IMR-90 (cell line): ENCODE measurements around the gene FLACC1. TPM values are rescaled to one million over a fixed set of nuclear protein-coding genes. Genes with fewer than 3 reads are reported as not detected.

Source experiments
- ATAC-seq: fragments of 200-7000 bp; cut with Tn5 transposase; 2 replicates; pipeline ENCODE4 v1.9.1; 2020; ENCODE audit warnings: low read depth, mild to moderate bottlenecking, moderate library complexity
- BruUV-seq: library from RNA; stranded (reverse); fragments of 400-500 nt; replicated peaks from 2 replicates; lab custom pipeline; 2021; lab: Mats Ljungman, UMichigan
- CTCF ChIA-PET: fragments of 300-600 bp; formaldehyde crosslinking; extraction: SDS; loops from one replicate; lab custom pipeline; 2021; ENCODE audit warnings: antibody characterized with exemption; lab: Yijun Ruan, JAX
- POLR2A ChIA-PET: fragments of 300-600 bp; sonication (Branson Sonifier 250); formaldehyde crosslinking; loops from one replicate; lab custom pipeline; 2022; ENCODE audit warnings: antibody characterized with exemption; ENCODE audit not compliant: unreplicated experiment; lab: Charles Lee
- DNase-seq: peaks from one replicate; pipeline ENCODE4 v3.0.0; 2013
- H2AFZ ChIP-seq: replicated peaks from 2 replicates; pipeline ENCODE3; 2013; ENCODE audit warnings: low read length, mild to moderate bottlenecking; ENCODE audit not compliant: poor library complexity
- H2AK5ac ChIP-seq: 2 replicates; pipeline ENCODE4 v1.6.1; 2013; ENCODE audit warnings: low read depth, low read length, inconsistent platforms
- H2AK9ac ChIP-seq: replicated peaks from 2 replicates; pipeline ENCODE3; 2013; ENCODE audit warnings: mild to moderate bottlenecking, low read depth, low read length, moderate library complexity; ENCODE audit not compliant: poor library complexity
- H2BK120ac ChIP-seq: 2 replicates; pipeline ENCODE4 v1.6.1; 2013; ENCODE audit warnings: low read depth, low read length, inconsistent platforms
- H2BK15ac ChIP-seq: 3 replicates; pipeline ENCODE4 v1.6.1; 2013; ENCODE audit warnings: low read depth, low read length, inconsistent platforms
- H2BK20ac ChIP-seq: 2 replicates; pipeline ENCODE4 v1.6.1; 2013; ENCODE audit warnings: low read depth, mild to moderate bottlenecking, inconsistent platforms, low read length, moderate library complexity
- H2BK5ac ChIP-seq: 2 replicates; pipeline ENCODE4 v1.6.1; 2013; ENCODE audit warnings: mild to moderate bottlenecking, low read depth, low read length, inconsistent platforms; ENCODE audit not compliant: poor library complexity, severe bottlenecking
- H3K14ac ChIP-seq: replicated peaks from 2 replicates; pipeline ENCODE4 v1.6.1; 2013; ENCODE audit warnings: low read depth, low read length, inconsistent platforms
- H3K18ac ChIP-seq: 2 replicates; pipeline ENCODE4 v1.6.1; 2013; ENCODE audit warnings: low read depth, low read length, control low read depth
- H3K23ac ChIP-seq: 2 replicates; pipeline ENCODE4 v1.6.1; 2013; ENCODE audit warnings: low read depth, low read length, inconsistent platforms
- H3K27ac ChIP-seq: 2 replicates; pipeline ENCODE4 v1.5.1; 2013; ENCODE audit warnings: mild to moderate bottlenecking, control low read depth, low read length; ENCODE audit not compliant: insufficient read depth
- H3K27me3 ChIP-seq: 2 replicates; pipeline ENCODE4 v1.6.1; 2013; ENCODE audit warnings: low read length; ENCODE audit not compliant: control insufficient read depth, insufficient read depth
- H3K36me3 ChIP-seq: 2 replicates; pipeline ENCODE4 v1.6.1; 2013; ENCODE audit warnings: low read length, mixed read lengths; ENCODE audit not compliant: control insufficient read depth, insufficient read depth
- H3K4ac ChIP-seq: 2 replicates; pipeline ENCODE4 v1.6.1; 2013; ENCODE audit warnings: low read depth, low read length, inconsistent platforms
- H3K4me1 ChIP-seq: 2 replicates; pipeline ENCODE4 v1.6.1; 2013; ENCODE audit warnings: low read length, mixed read lengths; ENCODE audit not compliant: control insufficient read depth, insufficient read depth
- H3K4me2 ChIP-seq: 2 replicates; pipeline ENCODE4 v1.6.1; 2013; ENCODE audit warnings: low read depth, mild to moderate bottlenecking, control low read depth, low read length, moderate library complexity
- H3K4me3 ChIP-seq: 2 replicates; pipeline ENCODE4 v1.5.1; 2013; ENCODE audit warnings: low read depth, mild to moderate bottlenecking, control low read depth, low read length, moderate library complexity; ENCODE audit not compliant: insufficient read depth
- H3K56ac ChIP-seq: 2 replicates; pipeline ENCODE4 v1.6.1; 2013; ENCODE audit warnings: low read length, inconsistent platforms; ENCODE audit not compliant: insufficient read depth; ENCODE audit errors: extremely low read depth
- H3K79me1 ChIP-seq, 2 experiments: 2 replicates each; pipeline ENCODE4 v1.6.1; 2013; ENCODE audit warnings: low read length in 2 of 2, inconsistent platforms in 1 of 2, low read depth in 1 of 2
- H3K9ac ChIP-seq: 2 replicates; pipeline ENCODE4 v1.6.1; 2013; ENCODE audit warnings: low read depth, low read length, control low read depth
- H3K9me1 ChIP-seq: 2 replicates; pipeline ENCODE4 v1.6.1; 2013; ENCODE audit warnings: low read length, inconsistent platforms; ENCODE audit not compliant: insufficient read depth
- H3K9me3 ChIP-seq: 2 replicates; pipeline ENCODE4 v1.6.1; 2013; ENCODE audit warnings: low read length; ENCODE audit not compliant: control insufficient read depth, insufficient read depth
- H4K20me1 ChIP-seq: 2 replicates; pipeline ENCODE4 v1.6.1; 2013; ENCODE audit warnings: low read length, inconsistent platforms; ENCODE audit not compliant: insufficient read depth
- H4K5ac ChIP-seq: 2 replicates; pipeline ENCODE4 v1.6.1; 2013; ENCODE audit warnings: mild to moderate bottlenecking, low read depth, low read length, control low read depth
- H4K8ac ChIP-seq, 2 experiments: 2 replicates each; pipeline ENCODE4 v1.6.1; 2013; ENCODE audit warnings: low read depth in 2 of 2, low read length in 2 of 2, control low read depth in 1 of 2, inconsistent platforms in 1 of 2
- H4K91ac ChIP-seq: 2 replicates; pipeline ENCODE4 v1.6.1; 2013; ENCODE audit warnings: low read depth, low read length, inconsistent platforms; ENCODE audit not compliant: insufficient read depth
- BHLHE40 ChIP-seq: fragments of 150-350 bp; IDR thresholded peaks from 2 replicates; pipeline ENCODE4 v1.6.1; 2016; ENCODE audit warnings: mild to moderate bottlenecking, low read depth, low read length
- CEBPB ChIP-seq: IDR thresholded peaks from 2 replicates; pipeline ENCODE4 v1.6.1; 2012; ENCODE audit warnings: low read depth, low read length, improper control_type of control experiment
- CHD1 ChIP-seq: IDR thresholded peaks from 2 replicates; pipeline ENCODE4 v1.6.1; 2012; ENCODE audit warnings: low read depth, low read length, improper control_type of control experiment
- CTCF ChIP-seq: conservative IDR thresholded peaks from 2 replicates; pipeline ENCODE4 v1.5.1; 2012; ENCODE audit warnings: mild to moderate bottlenecking, low read depth, low read length, improper control_type of control experiment
- ELK1 ChIP-seq: fragments of 150-350 bp; IDR thresholded peaks from 2 replicates; pipeline ENCODE4 v1.6.1; 2016; ENCODE audit warnings: low read depth, mild to moderate bottlenecking, low read length, moderate library complexity, borderline replicate concordance
- FOS ChIP-seq: fragments of 150-350 bp; IDR thresholded peaks from 2 replicates; pipeline ENCODE4 v1.6.1; 2016; ENCODE audit warnings: low read depth, low read length
- MAFK ChIP-seq: IDR thresholded peaks from 2 replicates; pipeline ENCODE4 v1.6.1; 2012; ENCODE audit warnings: low read depth, low read length, improper control_type of control experiment
- MAZ ChIP-seq: IDR thresholded peaks from 2 replicates; pipeline ENCODE4 v1.6.1; 2012; ENCODE audit warnings: low read depth, mild to moderate bottlenecking, low read length, improper control_type of control experiment, moderate library complexity, borderline replicate concordance
- MXI1 ChIP-seq: IDR thresholded peaks from 2 replicates; pipeline ENCODE4 v1.6.1; 2012; ENCODE audit warnings: low read depth, mild to moderate bottlenecking, low read length, moderate library complexity, borderline replicate concordance
- NFE2L2 ChIP-seq: fragments of 150-350 bp; IDR thresholded peaks from 2 replicates; pipeline ENCODE4 v1.6.1; 2016; ENCODE audit warnings: low read depth, mild to moderate bottlenecking, low read length
- POLR2A ChIP-seq: IDR thresholded peaks from 2 replicates; pipeline ENCODE4 v1.6.1; 2012; ENCODE audit warnings: mild to moderate bottlenecking, low read depth, low read length
- RAD21 ChIP-seq: IDR thresholded peaks from 2 replicates; pipeline ENCODE4 v1.6.1; 2012; ENCODE audit warnings: low read length, improper control_type of control experiment
- RCOR1 ChIP-seq: IDR thresholded peaks from 2 replicates; pipeline ENCODE4 v1.6.1; 2012; ENCODE audit warnings: mild to moderate bottlenecking, low read length, improper control_type of control experiment; ENCODE audit not compliant: insufficient replicate concordance
- RFX5 ChIP-seq: IDR thresholded peaks from 2 replicates; pipeline ENCODE4 v1.8.0; 2012; ENCODE audit warnings: low read depth, mild to moderate bottlenecking, low read length, moderate library complexity
- SMC3 ChIP-seq: fragments of 150-350 bp; IDR thresholded peaks from 2 replicates; pipeline ENCODE4 v1.6.1; 2016; ENCODE audit warnings: low read depth, mild to moderate bottlenecking, antibody characterized with exemption, low read length, moderate library complexity
- WGBS, 2 experiments: methylation state at CpG; one replicate each; pipeline versions ENCODE4 v1.1.5 to v1.1.7; 2013; ENCODE audit warnings: missing lambda C conversion rate in 2 of 2; ENCODE audit not compliant: insufficient read length in 1 of 2; ENCODE audit errors: extremely low coverage in 2 of 2; 5-methylcytosine and 5-hydroxymethylcytosine counted together
- dilution Hi-C: fragments of 300-500 bp; cut with HindIII; formaldehyde crosslinking; loops from one replicate; pipeline ENCODE4 v1.14.3; 2018; ENCODE audit warnings: low sequenced_read_pairs; ENCODE audit not compliant: unreplicated experiment
- in situ Hi-C: fragments of 300-500 bp; cut with MboI; formaldehyde crosslinking; loops from 3 replicates; pipeline ENCODE4 v1.14.3; 2019; ENCODE audit warnings: low sequenced_read_pairs, inconsistent platforms, mixed read lengths
- intact Hi-C: fragments of 100-400 bp; cut with micrococcal nuclease; formaldehyde crosslinking; loops from 2 replicates; pipeline ENCODE4 v1.10.0; 2022
- polyA plus RNA-seq, 3 experiments: library from polyadenylated mRNA; depleted of rRNA; stranded (reverse); fragments of >200 nt; gene quantifications; 2 replicates each; pipeline ENCODE4 v1.2.3, GENCODE V29; 2012; ENCODE audit warnings: low replicate concordance in 1 of 3
- total RNA-seq: library from RNA; depleted of rRNA; stranded (reverse); fragments of >200 nt; gene quantifications from 2 replicates; pipeline ENCODE4 v1.2.3, GENCODE V29; 2012
- TF ChIP-seq, protein P1 (sequence below): fragments of 150-350 bp; IDR thresholded peaks from 2 replicates; pipeline ENCODE4 v1.6.1; 2017; ENCODE audit warnings: mild to moderate bottlenecking, antibody characterized with exemption, low read length, low read depth

The FLACC1 gene
- total and polyA plus RNA-seq, 2 of the 4 experiments (the other 2 are of a cell fraction) = 0.32 to 0.54 TPM

DNA sequence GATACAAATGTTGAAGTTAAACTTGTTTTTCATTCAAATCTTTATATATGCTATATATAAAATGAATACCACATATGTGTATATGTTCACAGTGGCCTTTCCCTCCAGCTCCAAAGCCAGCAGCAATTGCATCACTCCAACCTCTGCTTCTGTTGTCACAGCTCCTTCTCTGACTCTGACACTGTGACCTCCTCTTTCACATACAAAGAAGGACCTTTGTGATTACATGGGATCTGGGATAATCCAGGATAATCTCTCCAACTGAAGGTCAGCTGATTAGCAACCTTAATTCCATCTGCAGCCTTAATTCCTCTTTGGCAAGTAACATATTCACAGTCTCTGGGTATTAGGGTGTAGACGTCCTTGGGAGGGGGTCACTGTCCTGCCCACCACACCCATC lies 8.4 kb downstream of the FLACC1 start:
- Histone ChIP-seq H3K18ac (no peak overlapping the region), H3K4me1 (peaks cover 8% of the 10 kb centered on the region), H2BK20ac (no peak overlapping the region), H3K9ac (no peak overlapping the region), H3K9me1 (no peaks in the 10 kb centered on the region), H4K91ac (no peak overlapping the region), H3K56ac (no peak overlapping the region), H3K4ac (no peak overlapping the region), H3K4me2 (no peak overlapping the region), H2BK15ac (no peak overlapping the region), H3K14ac (no peak overlapping the region), H3K9me3 (no peaks in the 10 kb centered on the region), H4K20me1 (no peaks in the 10 kb centered on the region), H2AK5ac (no peak overlapping the region), H3K27me3 (no peaks in the 10 kb centered on the region), H2AFZ (no peak overlapping the region), H3K36me3 (no peaks in the 10 kb centered on the region), H3K4me3 (no peak overlapping the region), H2BK120ac (no peak overlapping the region), H4K8ac (no peak overlapping the region), H3K79me1 (no peaks in the 10 kb centered on the region), H3K27ac (no peak overlapping the region), H2AK9ac (no peak overlapping the region), H4K5ac (no peak overlapping the region), H3K23ac (no peak overlapping the region), H2BK5ac (no peak overlapping the region)
- no CpG with 5 or more reads among the region's 1 CpG for WGBS, 2 experiments
- ChIA-PET POLR2A (no interaction called here), CTCF (no interaction called here)
- ATAC-seq (no peak), DNase-seq (no peak)
- TF ChIP-seq RFX5 (no peak), CEBPB (no peak), RAD21 (no peak), MXI1 (no peak), ELK1 (no peak), BHLHE40 (no peak), CHD1 (no peak), MAZ (no peak), CTCF (no peak), POLR2A (no peak), FOS (no peak), RCOR1 (no peak), SMC3 (no peak), MAFK (no peak), NFE2L2 (no peak)
- TF ChIP-seq, protein P1, sequence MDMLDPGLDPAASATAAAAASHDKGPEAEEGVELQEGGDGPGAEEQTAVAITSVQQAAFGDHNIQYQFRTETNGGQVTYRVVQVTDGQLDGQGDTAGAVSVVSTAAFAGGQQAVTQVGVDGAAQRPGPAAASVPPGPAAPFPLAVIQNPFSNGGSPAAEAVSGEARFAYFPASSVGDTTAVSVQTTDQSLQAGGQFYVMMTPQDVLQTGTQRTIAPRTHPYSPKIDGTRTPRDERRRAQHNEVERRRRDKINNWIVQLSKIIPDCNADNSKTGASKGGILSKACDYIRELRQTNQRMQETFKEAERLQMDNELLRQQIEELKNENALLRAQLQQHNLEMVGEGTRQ = no peak
- BruUV-seq = no TSS peak
- intact Hi-C loops = no loop called here
- dilution Hi-C loops = no loop called here
- in situ Hi-C loops = no loop called here
